ENCODE data around the gene LST1.
A peak's percentile ranks its signal among the peaks of the same experiment; 100 is the strongest.

LST1 gene

GRCh38 chr6:31586008-31586407 is at the start of gene LST1:
Gene LST1, plus strand, starts transcription at chr6:31586277. Its CDS starts 1,023 bp downstream, at chr6:31587300.
- DNase-seq (ENCODE audit: low read depth): no peak

- DNase-seq (ENCODE audit: low read depth): no peak
These were observed 47.2 kb upstream of the LST1 start for GRCh38 chr6:31538805-31539400.

GRCh38 chr6:31540640-31541039 is 45.4 kb upstream of the LST1 start:
- no peak for DNase-seq (ENCODE audit: low read depth)

- peak; percentile 53 for DNase-seq (ENCODE audit: low read depth)
These were observed 44.9 kb upstream of the LST1 start for GRCh38 chr6:31541059-31541657.

GRCh38 chr6:31541658-31542521 is 44.2 kb upstream of the LST1 start, which contains the start of gene DDX39B:
Gene DDX39B, minus strand, starts transcription at chr6:31542003. Its CDS starts 1,471 bp downstream, at chr6:31540532.
- DNase-seq (ENCODE audit: low read depth): peak; percentile 91

- no peak for DNase-seq (ENCODE audit: low read depth)
These were observed 42.4 kb upstream of the LST1 start for GRCh38 chr6:31543639-31544038.

- no peak for DNase-seq (ENCODE audit: low read depth)
These were observed 41.4 kb upstream of the LST1 start for GRCh38 chr6:31544676-31545075.

GRCh38 chr6:31545291-31545690 is 40.8 kb upstream of the LST1 start:
- no peak for DNase-seq (ENCODE audit: low read depth)

- DNase-seq (ENCODE audit: low read depth): peak; percentile 72
These were observed 39.6 kb upstream of the LST1 start, which contains the start of gene ATP6V1G2 for GRCh38 chr6:31546339-31546957. Gene ATP6V1G2, minus strand, starts transcription at chr6:31546608. Its CDS starts 49 bp downstream, at chr6:31546559.

- DNase-seq (ENCODE audit: low read depth): peak; percentile 82
These were observed 38.9 kb upstream of the LST1 start, which contains the start of gene NFKBIL1 for GRCh38 chr6:31546958-31547726. Gene NFKBIL1, plus strand, starts transcription at chr6:31547608. Its CDS starts 87 bp downstream, at chr6:31547695.

GRCh38 chr6:31547727-31548543 is 38.1 kb upstream of the LST1 start:
- DNase-seq (ENCODE audit: low read depth): no peak

- DNase-seq (ENCODE audit: low read depth): no peak
These were observed 37.6 kb upstream of the LST1 start for GRCh38 chr6:31548544-31548873.

GRCh38 chr6:31551371-31551770 is 34.7 kb upstream of the LST1 start:
- peak; percentile 41 for DNase-seq (ENCODE audit: low read depth)

GRCh38 chr6:31556307-31556706 is 29.8 kb upstream of the LST1 start:
- no peak for DNase-seq (ENCODE audit: low read depth)

GRCh38 chr6:31557443-31558317 is 28.4 kb upstream of the LST1 start:
- no peak for DNase-seq (ENCODE audit: low read depth)

GRCh38 chr6:31558318-31558625 is 27.8 kb upstream of the LST1 start:
- no peak for DNase-seq (ENCODE audit: low read depth)

GRCh38 chr6:31558631-31559500 is 27.2 kb upstream of the LST1 start:
- peak; percentile 70 for DNase-seq (ENCODE audit: low read depth)

GRCh38 chr6:31559606-31559957 is 26.5 kb upstream of the LST1 start:
- DNase-seq (ENCODE audit: low read depth): no peak
